ENCODE data around the gene STK32B.
A peak's percentile ranks its signal among the peaks of the same experiment; 100 is the strongest.
"Not testable (repeated sequence)": the region's sequence is repeated elsewhere in the genome, so short reads cannot be mapped to it uniquely, and the experiment has no call there.

STK32B gene

GRCh38 chr4:5051278-5052203 lies at the start of gene STK32B:
TSS of gene STK32B (plus strand) at chr4:5051480.
- no peak within 1 kb of the TSS for H3K27ac ChIP-seq (ENCODE audit: low read length)
- peaks cover 0 to 11% of the 10 kb centered on the region in 2 donors for H3K4me1 ChIP-seq (ENCODE audit: control insufficient read depth in 1 of 2, insufficient read depth in 2 of 2, low read length in 2 of 2)
- H3K9me3 ChIP-seq (ENCODE audit: control insufficient read depth in 1 of 2, low read length in 2 of 2) = no peaks in the 10 kb centered on the region
- H3K4me3 ChIP-seq (ENCODE audit: low read depth in 1 of 2, low read length in 2 of 2) = peak within 1 kb of the TSS; percentile 73 to 74
- no peaks in the 10 kb centered on the region for H3K27me3 ChIP-seq (ENCODE audit: low read depth, low read length)
- H3K36me3 ChIP-seq (ENCODE audit: control insufficient read depth in 1 of 2, insufficient read depth in 2 of 2, low read length in 2 of 2) = no peaks in the 10 kb centered on the region

GRCh38 chr4:5001641-5002040 lies 49.6 kb upstream of the STK32B start:
- H3K36me3 ChIP-seq (ENCODE audit: control insufficient read depth in 1 of 2, insufficient read depth in 2 of 2, low read length in 2 of 2); H3K27me3 ChIP-seq (ENCODE audit: low read depth, low read length); H3K4me3 ChIP-seq (ENCODE audit: low read depth in 1 of 2, low read length in 2 of 2); H3K27ac ChIP-seq (ENCODE audit: low read length); H3K4me1 ChIP-seq (ENCODE audit: control insufficient read depth in 1 of 2, insufficient read depth in 2 of 2, low read length in 2 of 2); H3K9me3 ChIP-seq (ENCODE audit: control insufficient read depth in 1 of 2, low read length in 2 of 2): not testable (repeated sequence)

- H3K9me3 ChIP-seq (ENCODE audit: control insufficient read depth in 1 of 2, low read length in 2 of 2) = no peaks in the 10 kb centered on the region
- H3K36me3 ChIP-seq (ENCODE audit: control insufficient read depth in 1 of 2, insufficient read depth in 2 of 2, low read length in 2 of 2) = no peaks in the 10 kb centered on the region
- no peaks in the 10 kb centered on the region for H3K27me3 ChIP-seq (ENCODE audit: low read depth, low read length)
- H3K4me3 ChIP-seq (ENCODE audit: low read depth in 1 of 2, low read length in 2 of 2) = no peak overlapping the region
- H3K4me1 ChIP-seq (ENCODE audit: control insufficient read depth in 1 of 2, insufficient read depth in 2 of 2, low read length in 2 of 2) = no peaks in the 10 kb centered on the region
- H3K27ac ChIP-seq (ENCODE audit: low read length) = no peak overlapping the region
Measured at GRCh38 chr4:5003372-5003857, 47.9 kb upstream of the STK32B start.

GRCh38 chr4:5003918-5004317 lies 47.4 kb upstream of the STK32B start:
- Histone ChIP-seq H3K36me3 (ENCODE audit: control insufficient read depth in 1 of 2, insufficient read depth in 2 of 2, low read length in 2 of 2) (no peaks in the 10 kb centered on the region), H3K27me3 (ENCODE audit: low read depth, low read length) (no peaks in the 10 kb centered on the region), H3K4me3 (ENCODE audit: low read depth in 1 of 2, low read length in 2 of 2) (no peak overlapping the region), H3K27ac (ENCODE audit: low read length) (no peak overlapping the region), H3K4me1 (ENCODE audit: control insufficient read depth in 1 of 2, insufficient read depth in 2 of 2, low read length in 2 of 2) (no peaks in the 10 kb centered on the region), H3K9me3 (ENCODE audit: control insufficient read depth in 1 of 2, low read length in 2 of 2) (no peaks in the 10 kb centered on the region)

GRCh38 chr4:5004496-5004895 lies 46.8 kb upstream of the STK32B start:
- Histone ChIP-seq H3K27me3 (ENCODE audit: low read depth, low read length) (no peaks in the 10 kb centered on the region), H3K4me3 (ENCODE audit: low read depth in 1 of 2, low read length in 2 of 2) (no peak overlapping the region), H3K9me3 (ENCODE audit: control insufficient read depth in 1 of 2, low read length in 2 of 2) (no peaks in the 10 kb centered on the region), H3K27ac (ENCODE audit: low read length) (no peak overlapping the region), H3K36me3 (ENCODE audit: control insufficient read depth in 1 of 2, insufficient read depth in 2 of 2, low read length in 2 of 2) (no peaks in the 10 kb centered on the region), H3K4me1 (ENCODE audit: control insufficient read depth in 1 of 2, insufficient read depth in 2 of 2, low read length in 2 of 2) (no peaks in the 10 kb centered on the region)

- H3K9me3 ChIP-seq (ENCODE audit: control insufficient read depth in 1 of 2, low read length in 2 of 2); H3K27ac ChIP-seq (ENCODE audit: low read length); H3K36me3 ChIP-seq (ENCODE audit: control insufficient read depth in 1 of 2, insufficient read depth in 2 of 2, low read length in 2 of 2); H3K4me3 ChIP-seq (ENCODE audit: low read depth in 1 of 2, low read length in 2 of 2); H3K4me1 ChIP-seq (ENCODE audit: control insufficient read depth in 1 of 2, insufficient read depth in 2 of 2, low read length in 2 of 2); H3K27me3 ChIP-seq (ENCODE audit: low read depth, low read length): not testable (repeated sequence)
Measured at GRCh38 chr4:5006932-5007331, 44.3 kb upstream of the STK32B start.

GRCh38 chr4:5009796-5010195 lies 41.5 kb upstream of the STK32B start:
- H3K27ac ChIP-seq (ENCODE audit: low read length) = no peak overlapping the region
- H3K36me3 ChIP-seq (ENCODE audit: control insufficient read depth in 1 of 2, insufficient read depth in 2 of 2, low read length in 2 of 2) = no peaks in the 10 kb centered on the region
- no peaks in the 10 kb centered on the region for H3K9me3 ChIP-seq (ENCODE audit: control insufficient read depth in 1 of 2, low read length in 2 of 2)
- H3K4me1 ChIP-seq (ENCODE audit: control insufficient read depth in 1 of 2, insufficient read depth in 2 of 2, low read length in 2 of 2) = no peaks in the 10 kb centered on the region
- no peaks in the 10 kb centered on the region for H3K27me3 ChIP-seq (ENCODE audit: low read depth, low read length)
- H3K4me3 ChIP-seq (ENCODE audit: low read depth in 1 of 2, low read length in 2 of 2) = no peak overlapping the region

- no peak overlapping the region for H3K27ac ChIP-seq (ENCODE audit: low read length)
- no peaks in the 10 kb centered on the region for H3K27me3 ChIP-seq (ENCODE audit: low read depth, low read length)
- H3K36me3 ChIP-seq (ENCODE audit: control insufficient read depth in 1 of 2, insufficient read depth in 2 of 2, low read length in 2 of 2) = no peaks in the 10 kb centered on the region
- H3K4me3 ChIP-seq (ENCODE audit: low read depth in 1 of 2, low read length in 2 of 2) = no peak overlapping the region
- no peaks in the 10 kb centered on the region for H3K4me1 ChIP-seq (ENCODE audit: control insufficient read depth in 1 of 2, insufficient read depth in 2 of 2, low read length in 2 of 2)
- no peaks in the 10 kb centered on the region for H3K9me3 ChIP-seq (ENCODE audit: control insufficient read depth in 1 of 2, low read length in 2 of 2)
Measured at GRCh38 chr4:5010984-5011383, 40.3 kb upstream of the STK32B start.

- no peaks in the 10 kb centered on the region for H3K9me3 ChIP-seq (ENCODE audit: control insufficient read depth in 1 of 2, low read length in 2 of 2)
- H3K27ac ChIP-seq (ENCODE audit: low read length) = no peak overlapping the region
- no peak overlapping the region for H3K4me3 ChIP-seq (ENCODE audit: low read depth in 1 of 2, low read length in 2 of 2)
- no peaks in the 10 kb centered on the region for H3K36me3 ChIP-seq (ENCODE audit: control insufficient read depth in 1 of 2, insufficient read depth in 2 of 2, low read length in 2 of 2)
- no peaks in the 10 kb centered on the region for H3K27me3 ChIP-seq (ENCODE audit: low read depth, low read length)
- H3K4me1 ChIP-seq (ENCODE audit: control insufficient read depth in 1 of 2, insufficient read depth in 2 of 2, low read length in 2 of 2) = no peaks in the 10 kb centered on the region
Measured at GRCh38 chr4:5012244-5012898, 38.9 kb upstream of the STK32B start.

- Histone ChIP-seq H3K27me3 (ENCODE audit: low read depth, low read length) (no peaks in the 10 kb centered on the region), H3K27ac (ENCODE audit: low read length) (no peak overlapping the region), H3K9me3 (ENCODE audit: control insufficient read depth in 1 of 2, low read length in 2 of 2) (no peaks in the 10 kb centered on the region), H3K36me3 (ENCODE audit: control insufficient read depth in 1 of 2, insufficient read depth in 2 of 2, low read length in 2 of 2) (no peaks in the 10 kb centered on the region), H3K4me1 (ENCODE audit: control insufficient read depth in 1 of 2, insufficient read depth in 2 of 2, low read length in 2 of 2) (no peaks in the 10 kb centered on the region), H3K4me3 (ENCODE audit: low read depth in 1 of 2, low read length in 2 of 2) (no peak overlapping the region)
Measured at GRCh38 chr4:5012958-5013357, 38.3 kb upstream of the STK32B start.

- Histone ChIP-seq H3K36me3 (ENCODE audit: control insufficient read depth in 1 of 2, insufficient read depth in 2 of 2, low read length in 2 of 2) (no peaks in the 10 kb centered on the region), H3K27ac (ENCODE audit: low read length) (no peak overlapping the region), H3K4me3 (ENCODE audit: low read depth in 1 of 2, low read length in 2 of 2) (no peak overlapping the region), H3K4me1 (ENCODE audit: control insufficient read depth in 1 of 2, insufficient read depth in 2 of 2, low read length in 2 of 2) (peaks cover 0 to 2% of the 10 kb centered on the region in 2 donors), H3K27me3 (ENCODE audit: low read depth, low read length) (no peaks in the 10 kb centered on the region), H3K9me3 (ENCODE audit: control insufficient read depth in 1 of 2, low read length in 2 of 2) (no peaks in the 10 kb centered on the region)
Measured at GRCh38 chr4:5014007-5014682, 37.1 kb upstream of the STK32B start.
